Measurements from ENCODE around the gene FNDC3B.

The FNDC3B gene

DNA sequence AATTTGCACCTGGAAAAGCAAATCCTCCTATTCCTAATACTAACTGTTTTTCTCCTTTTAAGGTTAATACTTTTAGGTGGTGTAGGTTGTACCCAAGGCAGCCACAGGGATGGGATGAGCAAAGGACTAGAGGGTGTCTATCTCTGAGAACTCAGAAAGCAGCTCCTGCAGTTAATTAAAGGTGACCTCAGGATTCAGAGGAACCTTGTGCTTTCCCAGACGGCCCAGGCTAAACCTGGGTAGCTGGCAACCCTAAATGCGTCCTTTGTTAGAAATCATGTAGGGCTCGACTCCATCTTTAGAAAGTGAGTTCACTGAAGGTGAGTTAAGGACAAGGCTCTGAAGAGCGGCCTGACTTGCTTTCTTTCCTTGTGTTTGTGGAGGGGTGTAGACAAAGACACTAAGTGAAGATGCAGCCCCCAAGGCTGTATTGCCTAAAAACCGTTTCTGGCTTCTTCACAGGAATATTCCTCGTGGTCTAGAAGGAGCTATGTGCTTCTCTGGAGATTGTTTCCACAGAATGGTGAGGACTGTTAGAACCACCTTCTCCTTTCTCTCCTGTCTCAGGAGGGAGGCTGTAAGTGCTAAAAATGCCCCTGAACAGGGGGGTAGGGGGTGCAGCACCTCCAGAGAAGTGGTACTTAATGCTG lies 14.9 kb downstream of the FNDC3B start:
- DNase-seq (ENCODE audit: low read depth, low spot score) = no peak

DNA sequence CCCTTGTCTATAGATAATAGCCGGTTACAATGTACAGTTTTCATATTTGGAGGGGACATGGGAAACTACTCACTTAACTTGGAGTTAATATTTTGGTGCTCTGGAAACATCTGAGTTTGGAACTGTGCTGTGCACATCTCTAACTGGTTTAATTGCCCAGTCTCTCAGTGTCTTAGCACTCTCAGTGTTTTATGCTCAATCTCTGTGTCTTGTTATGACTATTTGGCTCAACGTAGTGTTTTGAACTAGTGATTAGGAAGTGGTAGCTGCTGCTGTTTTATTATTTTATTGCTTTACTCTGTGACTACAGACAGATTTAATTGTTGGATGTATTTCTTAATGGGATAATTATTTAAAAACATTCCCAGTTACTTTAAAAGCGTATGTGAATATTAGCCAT lies 17.0 kb downstream of the FNDC3B start:
- DNase-seq (ENCODE audit: low read depth, low spot score) = no peak

DNA sequence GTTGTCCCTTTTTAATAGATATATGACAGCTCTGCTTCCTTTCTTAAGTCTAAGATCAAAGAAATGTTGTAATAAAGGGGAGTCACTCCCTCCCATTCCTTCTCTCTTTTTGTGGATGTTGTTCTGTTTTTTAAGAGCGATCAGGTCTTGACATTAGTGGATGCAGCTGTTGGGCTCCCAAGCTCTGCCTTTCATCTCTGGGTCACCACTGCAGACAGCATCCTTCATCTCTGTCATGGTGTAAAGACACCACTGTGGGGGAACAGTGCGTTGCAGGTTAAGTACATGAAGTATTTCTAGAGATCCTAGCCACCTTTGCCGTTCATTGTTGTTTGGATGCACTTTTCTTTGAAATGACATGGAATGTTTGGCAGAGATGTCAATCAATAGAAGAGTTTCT lies 17.7 kb downstream of the FNDC3B start:
- no peak for DNase-seq (ENCODE audit: low read depth, low spot score)

DNA sequence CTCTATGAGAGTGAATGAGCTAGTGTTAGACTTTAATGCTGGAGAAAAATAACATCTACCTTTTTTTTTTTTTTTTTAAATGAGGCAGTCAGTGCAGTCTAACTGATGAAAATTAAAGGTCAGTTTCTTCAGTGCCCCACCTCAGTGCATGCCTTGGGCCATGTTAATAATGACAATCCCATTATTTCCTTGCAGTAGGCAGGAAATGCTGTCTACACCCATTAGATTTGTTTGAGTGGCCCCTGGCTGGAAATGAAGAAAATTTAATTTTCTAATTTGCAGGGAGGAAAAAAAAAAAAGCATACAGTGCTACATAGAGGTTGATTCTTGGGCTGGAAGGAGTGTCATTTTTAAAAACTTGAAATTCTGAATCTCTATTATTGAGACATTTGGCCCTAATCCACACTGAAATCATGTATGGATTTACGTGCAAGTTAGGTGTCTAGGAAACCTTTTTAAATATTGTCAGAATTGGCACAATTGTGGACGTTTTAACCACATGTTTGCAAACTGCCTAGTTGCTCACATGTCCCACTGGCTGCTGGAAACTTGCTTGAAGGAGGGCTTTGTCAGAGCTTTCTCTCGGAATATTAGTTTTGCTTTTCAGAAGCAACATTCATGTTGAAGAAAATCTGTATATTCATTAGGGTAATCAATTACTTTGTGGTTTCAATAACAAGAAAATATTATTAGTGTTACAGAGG lies 18.4 kb downstream of the FNDC3B start:
- no peak for DNase-seq (ENCODE audit: low read depth, low spot score)

DNA sequence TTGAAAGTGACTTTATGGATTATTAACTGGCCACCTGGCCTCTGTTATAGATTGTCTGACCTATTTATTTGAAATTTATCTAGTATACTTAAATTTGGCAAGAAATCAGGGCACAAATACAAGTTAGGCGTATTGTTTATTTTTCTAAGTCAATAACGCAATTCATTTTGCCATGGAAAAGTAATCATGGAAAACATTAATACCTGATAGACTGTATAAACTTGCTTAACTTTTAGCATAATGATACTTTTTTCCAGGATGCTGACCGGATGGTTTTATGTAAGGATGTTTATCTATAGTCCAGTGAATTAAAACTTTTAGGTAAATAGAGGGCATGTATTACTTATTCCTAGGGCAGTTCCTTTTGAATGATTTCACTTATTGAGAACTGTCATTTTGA lies 20.2 kb downstream of the FNDC3B start:
- no peak for DNase-seq (ENCODE audit: low read depth, low spot score)

DNA sequence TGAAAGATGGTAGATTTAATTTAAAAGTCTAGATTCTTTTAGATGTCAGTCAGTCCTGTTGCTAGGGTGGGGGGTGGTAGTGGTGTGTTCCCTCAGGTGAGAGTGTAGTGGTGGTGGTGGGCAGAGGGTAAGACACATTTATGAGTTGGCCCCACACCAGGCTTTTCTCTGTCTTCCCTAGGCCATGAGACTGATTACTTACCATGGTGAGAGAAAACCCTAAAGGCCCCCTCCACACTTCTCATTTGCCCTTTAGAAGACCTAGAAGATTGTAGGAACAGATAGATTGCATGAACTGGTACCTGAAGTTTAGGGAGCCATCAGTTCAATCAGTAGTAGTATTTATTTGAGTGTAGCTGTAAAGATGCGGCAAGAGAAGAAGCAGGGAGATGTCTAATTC lies 20.9 kb downstream of the FNDC3B start:
- no peak for DNase-seq (ENCODE audit: low read depth, low spot score)

DNA sequence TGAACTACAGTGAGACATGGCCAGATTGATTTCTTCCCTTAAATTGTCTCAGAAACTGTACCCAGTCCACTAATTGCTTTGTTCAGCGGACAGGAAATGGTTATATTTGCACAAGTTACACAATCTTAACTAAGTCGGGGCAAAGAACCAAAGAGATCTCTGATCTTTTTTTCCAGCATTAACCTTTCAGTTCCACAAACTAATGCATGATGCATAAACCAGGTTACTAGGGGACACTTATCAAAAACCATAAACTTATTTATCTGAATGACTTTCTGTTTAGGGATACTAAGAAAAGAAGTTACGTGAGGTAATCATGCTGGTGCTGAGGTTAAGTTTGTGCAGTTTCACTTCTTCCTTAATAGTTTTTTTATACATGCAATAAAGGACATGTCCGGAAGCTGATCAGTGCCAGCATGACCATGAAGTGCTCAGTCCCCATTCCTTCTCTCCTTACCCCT lies 22.4 kb downstream of the FNDC3B start:
- no peak for DNase-seq (ENCODE audit: low read depth, low spot score)

DNA sequence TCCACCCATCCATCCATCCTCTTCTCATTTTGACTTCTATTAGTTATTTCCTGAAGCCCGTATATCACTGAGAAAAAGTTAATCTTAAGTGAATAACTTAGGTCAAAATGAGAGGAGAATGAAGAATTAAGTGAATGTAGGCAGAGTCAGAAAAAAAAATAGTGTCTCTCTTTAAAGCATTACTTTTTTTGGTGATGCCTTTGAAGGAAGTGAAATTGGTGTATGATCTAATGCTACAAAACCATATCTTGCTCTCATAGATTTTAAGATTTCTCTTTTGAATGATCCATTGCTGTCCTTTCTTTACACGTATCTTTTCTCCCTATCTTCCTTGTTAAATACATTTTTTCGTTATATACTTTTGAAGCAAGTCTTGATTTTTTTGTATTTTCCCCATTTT lies 23.4 kb downstream of the FNDC3B start:
- DNase-seq (ENCODE audit: low read depth, low spot score) = no peak

DNA sequence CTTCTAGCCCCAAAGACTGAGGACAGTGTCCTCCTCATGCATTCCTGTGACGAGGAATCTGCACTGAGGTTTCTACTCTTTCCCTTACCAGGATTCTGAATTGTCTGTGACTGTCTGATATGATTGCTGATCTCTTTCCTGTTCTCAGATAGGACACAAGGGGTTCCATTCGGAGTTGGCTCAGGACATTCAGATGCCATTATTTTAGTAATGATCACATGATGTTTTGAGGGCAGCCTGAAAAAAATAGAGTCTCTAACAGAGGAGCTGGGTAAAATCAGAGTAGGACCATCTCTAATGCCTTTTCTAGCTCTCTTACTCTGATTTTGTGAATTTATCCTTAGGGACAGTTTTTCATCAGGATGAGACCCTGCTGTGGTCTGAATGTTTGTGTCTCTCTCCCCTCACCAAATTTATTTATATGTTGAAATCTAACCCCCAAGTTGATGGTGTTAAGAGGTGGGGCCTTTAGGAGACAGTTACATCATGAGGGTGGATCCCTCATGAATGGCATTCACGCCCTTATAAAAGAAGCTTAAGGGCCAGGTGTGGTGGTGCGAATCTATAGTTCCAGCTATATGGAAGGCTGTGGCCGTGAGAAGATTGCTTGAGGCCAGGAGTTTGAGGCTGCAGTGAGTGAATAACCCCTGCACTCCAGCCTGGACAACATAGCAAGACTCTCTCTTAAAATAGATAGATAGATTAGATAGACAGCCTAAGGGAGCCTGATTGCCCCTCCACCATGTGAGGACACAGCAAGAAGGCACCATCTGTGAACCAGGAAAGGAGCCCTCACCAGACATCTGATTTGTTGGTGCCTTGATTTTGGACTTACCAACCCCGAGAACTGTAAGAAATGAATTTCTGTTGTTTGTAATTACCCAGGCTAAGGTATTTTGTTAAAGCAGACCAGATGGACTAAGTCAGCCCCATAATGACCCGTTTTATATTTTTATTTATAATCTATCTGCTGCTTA lies 24.4 kb downstream of the FNDC3B start:
- no peak for DNase-seq (ENCODE audit: low read depth, low spot score)

DNA sequence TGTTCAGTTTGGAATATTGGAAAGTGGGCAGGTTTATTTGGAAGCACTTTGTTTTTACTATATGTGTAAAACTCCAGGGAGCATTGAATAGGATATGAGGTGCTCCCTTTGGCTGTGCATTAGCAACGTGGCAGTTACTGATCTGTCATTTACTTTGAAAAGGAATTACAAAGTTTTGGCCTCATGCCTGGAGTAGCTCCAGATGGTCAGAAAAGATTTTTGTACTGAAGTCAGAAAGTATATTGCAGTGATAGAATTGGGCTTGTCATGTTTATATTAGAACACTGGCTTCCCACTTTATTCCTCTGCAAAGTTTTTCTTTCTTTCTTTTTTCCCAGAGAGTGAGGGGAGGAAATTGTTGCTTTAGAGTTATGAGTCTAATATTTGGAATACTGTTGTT lies 26.1 kb downstream of the FNDC3B start:
- peak; percentile 68 for DNase-seq (ENCODE audit: low read depth, low spot score)

DNA sequence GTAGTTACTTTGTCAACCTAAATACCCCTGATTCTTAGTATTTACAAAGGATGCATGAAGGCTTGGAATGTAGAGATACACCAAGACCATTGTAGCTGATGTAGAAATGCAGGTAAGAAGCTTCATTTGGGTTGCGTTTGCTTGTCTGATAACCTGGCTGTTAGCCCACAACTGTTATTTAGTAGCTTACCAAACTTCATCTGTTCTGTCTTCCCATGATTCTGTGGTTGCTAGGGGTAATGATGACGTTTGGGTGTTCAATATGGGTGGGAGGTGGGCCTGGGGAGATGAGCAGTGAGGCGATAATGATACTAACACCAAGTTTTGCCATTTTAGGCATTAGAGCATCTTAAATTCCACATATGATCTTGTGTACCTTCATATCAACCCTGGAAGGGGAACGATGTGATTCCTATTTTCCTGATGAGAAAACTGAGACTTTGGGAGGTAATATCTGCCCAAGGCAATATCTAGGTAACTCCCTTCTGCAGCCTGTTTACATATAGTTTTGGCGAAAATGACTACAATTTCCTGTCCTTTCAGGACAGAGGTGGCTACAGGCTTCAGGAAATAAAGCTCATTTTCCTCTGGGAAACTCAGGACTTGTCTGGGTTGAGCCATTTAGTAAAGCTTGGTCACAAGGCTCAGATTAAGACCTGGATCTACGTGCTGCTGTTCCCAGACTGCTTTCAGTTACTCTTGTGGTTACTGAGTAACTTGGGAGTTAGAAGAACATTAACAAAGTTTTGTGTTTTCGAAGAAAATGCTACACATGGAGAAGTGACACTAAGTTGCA lies 26.8 kb downstream of the FNDC3B start:
- DNase-seq (ENCODE audit: low read depth, low spot score) = peak; percentile 54

DNA sequence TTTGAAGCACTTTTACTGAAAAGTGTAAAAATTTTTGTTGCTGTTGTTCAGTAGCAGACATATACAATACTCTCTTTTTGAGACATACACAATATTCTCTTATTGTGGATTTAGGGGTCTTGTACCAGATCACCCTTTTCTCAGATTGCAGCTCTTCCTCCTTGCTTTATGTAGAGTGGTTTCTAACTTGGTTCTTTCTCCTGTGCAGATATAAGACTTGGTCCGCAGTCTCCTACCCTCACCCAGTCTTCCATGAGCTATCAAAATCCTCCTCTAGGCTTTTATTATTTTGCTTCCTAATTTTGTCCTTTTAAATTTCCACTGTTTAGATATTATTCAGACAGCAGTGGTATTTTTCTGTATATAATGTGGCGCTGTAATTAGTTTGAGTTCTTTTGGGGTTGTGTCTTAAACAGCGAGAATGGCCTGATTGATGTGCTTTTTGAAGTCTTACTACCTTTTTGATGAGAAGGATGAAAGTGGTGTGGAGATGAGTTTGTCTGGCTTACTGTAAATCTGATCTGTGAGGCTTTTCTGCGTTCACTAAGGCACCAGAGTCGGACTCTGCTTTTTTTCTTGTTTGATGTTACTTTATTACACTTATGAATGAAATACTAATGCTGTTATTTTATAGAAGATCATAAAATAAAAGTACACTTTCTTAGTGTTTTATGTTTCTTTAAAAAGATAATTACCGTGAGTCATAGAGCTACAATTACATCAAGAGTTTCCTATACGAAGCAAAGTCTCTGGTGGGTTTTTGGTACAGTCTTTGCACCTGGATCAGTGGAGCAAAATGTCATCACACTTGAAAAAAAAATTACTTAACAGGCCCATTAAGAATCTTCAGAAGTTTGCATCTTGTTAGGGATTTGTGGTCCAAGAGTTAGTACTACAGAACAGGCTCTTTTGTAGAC lies 27.8 kb downstream of the FNDC3B start:
- no peak for DNase-seq (ENCODE audit: low read depth, low spot score)

DNA sequence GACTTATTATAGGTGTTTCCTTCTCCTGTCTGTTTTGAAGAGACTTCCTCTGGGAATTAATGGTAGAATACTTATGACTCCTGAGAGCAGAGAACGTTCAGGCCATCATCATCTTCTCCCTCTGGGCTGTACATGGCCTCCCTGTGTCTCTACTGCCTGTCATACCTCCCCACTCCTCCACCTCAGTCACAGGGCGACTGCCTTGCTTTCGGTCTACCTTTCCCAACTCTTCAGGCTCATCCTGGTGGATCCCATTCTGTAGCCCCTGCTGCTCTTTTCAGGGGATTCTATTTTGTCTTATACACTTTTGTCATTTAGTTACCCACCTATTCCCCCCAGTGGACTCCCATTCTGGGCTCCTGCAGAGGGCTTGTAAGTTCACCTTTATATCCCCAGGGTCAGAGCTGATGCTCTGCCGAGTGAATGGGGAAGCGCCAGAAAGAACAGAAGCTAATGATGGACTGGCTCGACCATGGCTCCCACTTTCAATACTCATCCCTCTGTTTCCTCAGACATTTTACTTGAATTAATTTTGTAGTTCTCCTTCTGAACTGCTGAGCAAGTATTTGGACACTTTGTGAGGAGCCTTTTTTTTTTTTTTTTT lies 28.6 kb downstream of the FNDC3B start:
- no peak for DNase-seq (ENCODE audit: low read depth, low spot score)

DNA sequence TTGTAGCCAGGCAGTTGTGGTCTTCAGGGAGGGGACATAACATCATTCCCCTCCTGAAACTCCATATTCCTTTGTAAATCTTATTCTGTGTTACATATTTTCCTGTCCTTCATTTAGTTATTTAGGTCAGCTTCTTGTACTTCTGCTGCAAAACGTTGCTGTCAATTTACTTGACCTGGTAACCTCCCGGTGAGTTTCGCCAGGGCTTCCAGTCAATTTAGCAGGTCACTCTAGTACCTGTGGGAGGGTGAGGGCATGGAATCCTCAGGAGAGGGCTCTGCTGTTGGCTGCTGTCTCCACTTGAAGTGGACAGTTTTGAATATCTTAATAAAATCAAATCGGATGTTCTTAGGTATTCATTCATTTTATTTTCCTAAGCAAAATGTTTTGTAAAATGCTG lies 29.6 kb downstream of the FNDC3B start:
- DNase-seq (ENCODE audit: low read depth, low spot score) = no peak

DNA sequence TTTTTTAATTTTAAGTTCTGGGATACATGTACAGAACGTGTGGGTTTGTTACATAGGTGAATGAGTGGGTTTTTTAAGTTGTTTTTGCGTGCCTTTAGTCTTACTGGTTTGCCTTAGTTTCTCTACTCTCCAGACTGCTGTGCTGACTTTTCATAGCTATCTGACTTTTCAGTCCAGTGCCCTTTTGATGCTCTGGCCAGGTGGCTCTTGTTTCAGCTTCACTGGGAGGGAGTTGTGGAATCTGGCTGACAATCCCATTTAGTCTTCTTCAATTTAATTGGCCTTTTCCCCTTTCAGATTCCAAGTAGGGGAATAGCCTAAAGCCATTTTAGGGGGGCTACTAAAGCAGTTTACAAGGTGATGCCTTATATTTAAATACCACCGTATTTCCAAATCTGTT lies 30.1 kb downstream of the FNDC3B start:
- no peak for DNase-seq (ENCODE audit: low read depth, low spot score)

DNA sequence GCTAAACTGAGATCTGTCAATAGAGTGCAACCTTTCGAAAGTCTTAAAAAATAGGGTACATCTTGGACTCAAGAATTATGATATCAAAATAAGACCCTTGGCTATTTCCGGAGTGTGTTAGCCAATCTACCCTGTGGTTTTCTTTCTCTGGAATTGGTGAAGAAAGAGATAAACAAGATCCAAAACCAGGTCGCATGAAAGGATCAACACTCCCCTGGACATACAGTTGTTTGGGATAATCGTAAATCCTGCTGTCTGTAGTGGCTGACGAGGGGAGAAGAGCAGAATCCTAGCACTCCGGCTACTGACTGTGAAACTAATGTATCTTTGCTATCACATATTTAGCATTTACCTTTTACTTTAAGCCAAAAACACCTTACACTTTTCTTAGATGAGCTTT lies 30.9 kb downstream of the FNDC3B start:
- DNase-seq (ENCODE audit: low read depth, low spot score) = no peak

DNA sequence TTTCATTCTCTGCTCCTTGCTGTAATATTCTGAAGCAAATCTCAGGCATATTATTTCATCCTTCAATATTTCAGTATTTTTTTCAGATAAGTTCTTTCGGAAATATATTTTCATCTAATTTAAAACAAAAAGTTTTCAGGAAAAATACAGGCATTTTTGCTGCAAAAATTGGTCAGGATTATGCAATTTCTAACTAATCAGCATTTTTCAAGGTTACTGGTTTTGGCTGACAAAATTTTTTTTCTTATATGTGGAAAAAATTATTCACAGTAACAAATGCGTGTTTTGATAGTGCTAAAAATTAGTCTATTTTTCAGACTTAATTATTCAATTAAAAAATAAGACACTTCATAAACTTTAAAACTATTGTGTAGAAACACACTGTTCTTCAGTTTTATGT lies 31.4 kb downstream of the FNDC3B start:
- no peak for DNase-seq (ENCODE audit: low read depth, low spot score)

DNA sequence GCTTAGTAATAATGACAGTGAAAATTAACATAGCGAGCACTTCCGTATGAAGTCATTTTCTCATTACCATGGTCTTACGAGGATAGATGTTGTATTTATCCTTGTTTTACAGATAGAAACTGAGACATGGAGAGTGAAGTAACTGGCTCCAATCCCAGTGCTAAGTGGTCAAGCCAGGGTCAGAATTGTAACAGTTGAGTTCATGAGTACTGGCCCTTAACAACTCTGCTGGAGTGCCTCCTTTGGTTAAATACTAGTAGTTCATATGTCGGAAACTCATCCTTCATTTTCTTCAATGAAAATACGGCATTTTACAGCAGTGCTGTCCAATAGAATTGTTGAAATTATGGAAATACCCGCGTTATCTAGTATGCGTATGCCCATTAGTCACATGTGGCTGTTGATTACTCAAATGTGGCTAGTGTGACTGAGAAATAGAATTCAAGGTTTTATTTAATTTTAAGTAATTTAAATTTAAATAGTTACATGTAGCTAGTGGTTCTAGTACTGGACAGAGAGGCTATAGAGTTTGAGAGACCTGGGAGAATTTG lies 32.5 kb downstream of the FNDC3B start:
- no peak for DNase-seq (ENCODE audit: low read depth, low spot score)

DNA sequence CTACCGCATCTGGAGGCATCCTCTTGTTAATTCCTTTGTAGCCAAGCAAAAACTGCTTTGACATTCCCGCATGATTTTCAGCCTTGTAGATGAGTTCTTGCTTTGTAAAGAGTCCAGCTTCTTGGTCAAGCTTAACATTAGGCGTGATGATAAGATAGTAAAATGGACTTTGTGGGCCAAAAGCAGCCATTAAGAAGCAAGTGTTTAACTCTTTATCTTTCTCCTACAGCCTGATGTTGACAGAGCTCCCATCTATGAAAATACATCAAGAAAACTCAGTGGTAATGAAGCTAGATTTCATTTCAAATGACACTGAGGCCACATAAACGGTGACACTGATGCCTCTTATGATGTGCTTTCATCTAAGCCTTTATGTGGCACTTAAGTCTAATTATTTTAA lies 33.2 kb downstream of the FNDC3B start:
- DNase-seq (ENCODE audit: low read depth, low spot score) = no peak

All from astrocyte of the hippocampus (primary cell).